ENCODE results near the gene KRT12.

KRT12 gene

GRCh38 chr17:40812639-40813038 lies 54.4 kb downstream of the KRT12 start:
- DNase-seq, result no peak
